Measurements from ENCODE around the gene ADPRM. TPM values are rescaled to one million over a fixed set of nuclear protein-coding genes. Genes with fewer than 3 reads are reported as not detected.

The ADPRM gene
- total RNA-seq, 1 experiment from 2014 or later: 5.1 TPM

DNA sequence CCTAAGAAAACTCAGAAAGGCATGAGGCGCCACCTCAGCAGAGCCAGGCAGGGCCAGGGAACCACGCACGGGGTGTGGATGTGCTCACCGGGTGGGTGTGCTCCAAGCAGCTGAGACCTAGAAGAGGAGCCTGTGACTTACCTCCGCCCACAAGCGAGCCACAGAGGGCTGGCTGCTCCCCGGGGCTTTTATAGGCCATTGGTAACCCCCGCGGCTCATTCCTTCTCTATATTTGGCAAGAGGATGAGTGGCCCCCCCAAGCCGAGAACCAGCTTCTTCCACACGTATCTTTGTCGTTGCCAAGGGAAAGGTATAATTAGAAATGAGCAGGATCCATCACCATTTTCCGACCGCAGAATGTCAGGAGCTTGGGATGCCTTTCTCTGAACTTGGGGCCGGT lies 40.2 kb upstream of the ADPRM start, which contains the start of gene MYH3:
Gene MYH3, minus strand, starts transcription at position 162 of the 400 bp plus-strand sequence. CDS start 2,245 bp downstream, outside the sequence.
- Mint-ChIP-seq H3K36me3 (ENCODE audit: insufficient read depth in 1 of 3, low read depth in 3 of 3) (peaks cover 0 to 1% (median 0%) of the 10 kb centered on the region in 3 experiments; a peak in 1 of 7 replicates), H3K9me3 (no peaks in the 10 kb centered on the region), H3K4me3 (no peak within 1 kb of the TSS), H3K27me3 (ENCODE audit: low read depth) (no peaks in the 10 kb centered on the region; the same call in none of the 2 replicates), H3K4me1 (peaks cover 7 to 11% of the 10 kb centered on the region in 2 experiments), H3K27ac (peak within 1 kb of the TSS in 1 of 3 experiments; percentile 87; a peak in 2 of 7 replicates)
- no peaks in the 10 kb centered on the region for H3K4me1 ChIP-seq (ENCODE audit: insufficient read depth, low read length)
- no peaks in the 10 kb centered on the region for H3K79me1 ChIP-seq (ENCODE audit: insufficient read depth, low read depth, low read length, poor library complexity, severe bottlenecking)
- no peak within 1 kb of the TSS for H2BK12ac ChIP-seq (ENCODE audit: insufficient read length, low read depth, low read length)
- H3K4me2 ChIP-seq (ENCODE audit: insufficient read depth, insufficient read length, low read length): no peak within 1 kb of the TSS
- no peak within 1 kb of the TSS for H3K14ac ChIP-seq (ENCODE audit: insufficient read depth, low read length)
- H3K23ac ChIP-seq (ENCODE audit: insufficient read length, low read depth, low read length): no peak within 1 kb of the TSS
- H2BK20ac ChIP-seq (ENCODE audit: low read depth, low read length, poor library complexity, severe bottlenecking): no peak within 1 kb of the TSS
- H2AFZ ChIP-seq (ENCODE audit: low read length): no peak within 1 kb of the TSS
- no peak for DNase-seq
- no peak within 1 kb of the TSS for H3T11ph ChIP-seq (ENCODE audit: low read length)
- H3K79me2 ChIP-seq (ENCODE audit: insufficient read depth, low read length): no peaks in the 10 kb centered on the region
- H4K91ac ChIP-seq (ENCODE audit: insufficient read length, low read depth, low read length): no peak within 1 kb of the TSS
- H3K4ac ChIP-seq (ENCODE audit: low read depth, low read length): no peak within 1 kb of the TSS
- H3K23me2 ChIP-seq (ENCODE audit: insufficient read length, low read depth, low read length, poor library complexity, severe bottlenecking): no peaks in the 10 kb centered on the region
- H2BK15ac ChIP-seq (ENCODE audit: low read depth, low read length): no peak within 1 kb of the TSS
- H2BK120ac ChIP-seq (ENCODE audit: low read depth, low read length, poor library complexity, severe bottlenecking): no peak within 1 kb of the TSS
- H4K5ac ChIP-seq (ENCODE audit: insufficient read length, low read depth, low read length): no peak within 1 kb of the TSS
- no peak within 1 kb of the TSS for H2AK5ac ChIP-seq (ENCODE audit: insufficient read length, low read length)
- H3K18ac ChIP-seq (ENCODE audit: insufficient read length, low read depth, low read length): no peak within 1 kb of the TSS
- no peak within 1 kb of the TSS for H4K8ac ChIP-seq (replicated peaks; ENCODE audit: insufficient read length, low read depth, low read length)
- no peaks in the 10 kb centered on the region for H3K9me3 ChIP-seq (ENCODE audit: control insufficient read depth, low read depth, low read length)
- TF ChIP-seq, protein P1, sequence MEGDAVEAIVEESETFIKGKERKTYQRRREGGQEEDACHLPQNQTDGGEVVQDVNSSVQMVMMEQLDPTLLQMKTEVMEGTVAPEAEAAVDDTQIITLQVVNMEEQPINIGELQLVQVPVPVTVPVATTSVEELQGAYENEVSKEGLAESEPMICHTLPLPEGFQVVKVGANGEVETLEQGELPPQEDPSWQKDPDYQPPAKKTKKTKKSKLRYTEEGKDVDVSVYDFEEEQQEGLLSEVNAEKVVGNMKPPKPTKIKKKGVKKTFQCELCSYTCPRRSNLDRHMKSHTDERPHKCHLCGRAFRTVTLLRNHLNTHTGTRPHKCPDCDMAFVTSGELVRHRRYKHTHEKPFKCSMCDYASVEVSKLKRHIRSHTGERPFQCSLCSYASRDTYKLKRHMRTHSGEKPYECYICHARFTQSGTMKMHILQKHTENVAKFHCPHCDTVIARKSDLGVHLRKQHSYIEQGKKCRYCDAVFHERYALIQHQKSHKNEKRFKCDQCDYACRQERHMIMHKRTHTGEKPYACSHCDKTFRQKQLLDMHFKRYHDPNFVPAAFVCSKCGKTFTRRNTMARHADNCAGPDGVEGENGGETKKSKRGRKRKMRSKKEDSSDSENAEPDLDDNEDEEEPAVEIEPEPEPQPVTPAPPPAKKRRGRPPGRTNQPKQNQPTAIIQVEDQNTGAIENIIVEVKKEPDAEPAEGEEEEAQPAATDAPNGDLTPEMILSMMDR (conservative IDR thresholded peaks at IDR 0.05): no peak
- no CpG with 5 or more reads among the region's 15 CpGs for WGBS (ENCODE audit: extremely low coverage, insufficient read length, low lambda C conversion rate)
- no peak within 1 kb of the TSS for H3K27ac ChIP-seq (ENCODE audit: insufficient read length, low read depth, low read length)
- H3K27me3 ChIP-seq (ENCODE audit: insufficient read depth, low read length): no peaks in the 10 kb centered on the region
- no peak within 1 kb of the TSS for H3K56ac ChIP-seq (ENCODE audit: insufficient read length, low read depth, low read length)
- H4K20me1 ChIP-seq (ENCODE audit: control insufficient read depth, insufficient read depth, insufficient read length): no peaks in the 10 kb centered on the region
- no peak within 1 kb of the TSS for H2BK5ac ChIP-seq (ENCODE audit: insufficient read length, low read length)
- no peak within 1 kb of the TSS for H3K9ac ChIP-seq (ENCODE audit: extremely low read depth, insufficient read length, low read length)
